ENCODE measurements around the gene DDHD1. TPM values are rescaled to one million over a fixed set of nuclear protein-coding genes. Genes with fewer than 3 reads are reported as not detected.
"Not testable (repeated sequence)": the region's sequence is repeated elsewhere in the genome, so short reads cannot be mapped to it uniquely, and the experiment has no call there.

DDHD1 gene
- total and polyA plus RNA-seq, 2 experiments from 2014 or later = 15.2 to 25.9 TPM

GRCh38 chr14:53146739-53147138 is 6.4 kb downstream of the DDHD1 start:
- no peak overlapping the region for H3K27ac ChIP-seq
- no peaks in the 10 kb centered on the region for H3K27me3 ChIP-seq
- H3K4me3 ChIP-seq = no peak overlapping the region
- H3K9me3 ChIP-seq (ENCODE audit: low read depth) = no peaks in the 10 kb centered on the region
- no peak for TF ChIP-seq CTCF (IDR thresholded peaks at IDR 0.05; ENCODE audit: low read depth, low read length)
- no peak for DNase-seq (ENCODE audit: low read depth in 1 of 2, low spot score in 1 of 2)
- H3K4me1 ChIP-seq (ENCODE audit: low read depth) = peaks cover 17% of the 10 kb centered on the region
- no peaks in the 10 kb centered on the region for H3K36me3 ChIP-seq

GRCh38 chr14:53144244-53144643 is 8.9 kb downstream of the DDHD1 start:
- no peak for TF ChIP-seq CTCF (IDR thresholded peaks at IDR 0.05; ENCODE audit: low read depth, low read length)
- no peak for DNase-seq (ENCODE audit: low read depth in 1 of 2, low spot score in 1 of 2)
- H3K27ac ChIP-seq = no peak overlapping the region
- H3K36me3 ChIP-seq = no peaks in the 10 kb centered on the region
- no peaks in the 10 kb centered on the region for H3K27me3 ChIP-seq
- H3K9me3 ChIP-seq (ENCODE audit: low read depth) = no peaks in the 10 kb centered on the region
- peaks cover 3% of the 10 kb centered on the region for H3K4me1 ChIP-seq (ENCODE audit: low read depth)
- no peak overlapping the region for H3K4me3 ChIP-seq

- Histone ChIP-seq H3K4me3 (no peak overlapping the region), H3K9me3 (ENCODE audit: low read depth) (no peaks in the 10 kb centered on the region), H3K36me3 (no peaks in the 10 kb centered on the region)
These were observed 12.5 kb downstream of the DDHD1 start for GRCh38 chr14:53140585-53140984.

GRCh38 chr14:53137568-53138203 is 15.4 kb downstream of the DDHD1 start:
- H3K27me3 ChIP-seq = no peaks in the 10 kb centered on the region
- H3K4me3 ChIP-seq = no peak overlapping the region
- H3K36me3 ChIP-seq = no peaks in the 10 kb centered on the region
- TF ChIP-seq CTCF (IDR thresholded peaks at IDR 0.05; ENCODE audit: low read depth, low read length) = no peak
- no peaks in the 10 kb centered on the region for H3K4me1 ChIP-seq (ENCODE audit: low read depth)
- H3K27ac ChIP-seq = no peak overlapping the region
- no peaks in the 10 kb centered on the region for H3K9me3 ChIP-seq (ENCODE audit: low read depth)
- DNase-seq (ENCODE audit: low read depth in 1 of 2, low spot score in 1 of 2) = no peak

More at GRCh38 chr14:53140585-53140984, 12.5 kb downstream of the DDHD1 start:
- H3K27ac ChIP-seq = no peak overlapping the region
- DNase-seq (ENCODE audit: low read depth in 1 of 2, low spot score in 1 of 2) = no peak
- TF ChIP-seq CTCF (IDR thresholded peaks at IDR 0.05; ENCODE audit: low read depth, low read length) = no peak
- H3K27me3 ChIP-seq = no peaks in the 10 kb centered on the region
- H3K4me1 ChIP-seq (ENCODE audit: low read depth) = no peaks in the 10 kb centered on the region

GRCh38 chr14:53130491-53130890 is 22.6 kb downstream of the DDHD1 start:
- not testable (repeated sequence) for H3K4me3 ChIP-seq; H3K4me1 ChIP-seq (ENCODE audit: low read depth); H3K36me3 ChIP-seq; H3K9me3 ChIP-seq (ENCODE audit: low read depth); H3K27ac ChIP-seq; H3K27me3 ChIP-seq; DNase-seq (ENCODE audit: low read depth in 1 of 2, low spot score in 1 of 2)

GRCh38 chr14:53128303-53129028 is 24.7 kb downstream of the DDHD1 start:
- Histone ChIP-seq H3K36me3 (no peaks in the 10 kb centered on the region), H3K27me3 (no peaks in the 10 kb centered on the region), H3K4me1 (ENCODE audit: low read depth) (no peaks in the 10 kb centered on the region), H3K9me3 (ENCODE audit: low read depth) (no peaks in the 10 kb centered on the region), H3K27ac (no peak overlapping the region), H3K4me3 (no peak overlapping the region)
- no peak for TF ChIP-seq CTCF (IDR thresholded peaks at IDR 0.05; ENCODE audit: low read depth, low read length)
- DNase-seq (ENCODE audit: low read depth in 1 of 2, low spot score in 1 of 2) = peak in 1 of 2 donors; percentile 2
